ENCODE measurements around the gene ABRACL. TPM values are rescaled to one million over a fixed set of nuclear protein-coding genes. Genes with fewer than 3 reads are reported as not detected.

ABRACL gene
- total RNA-seq, 1 donor, result 43.7 TPM

DNA sequence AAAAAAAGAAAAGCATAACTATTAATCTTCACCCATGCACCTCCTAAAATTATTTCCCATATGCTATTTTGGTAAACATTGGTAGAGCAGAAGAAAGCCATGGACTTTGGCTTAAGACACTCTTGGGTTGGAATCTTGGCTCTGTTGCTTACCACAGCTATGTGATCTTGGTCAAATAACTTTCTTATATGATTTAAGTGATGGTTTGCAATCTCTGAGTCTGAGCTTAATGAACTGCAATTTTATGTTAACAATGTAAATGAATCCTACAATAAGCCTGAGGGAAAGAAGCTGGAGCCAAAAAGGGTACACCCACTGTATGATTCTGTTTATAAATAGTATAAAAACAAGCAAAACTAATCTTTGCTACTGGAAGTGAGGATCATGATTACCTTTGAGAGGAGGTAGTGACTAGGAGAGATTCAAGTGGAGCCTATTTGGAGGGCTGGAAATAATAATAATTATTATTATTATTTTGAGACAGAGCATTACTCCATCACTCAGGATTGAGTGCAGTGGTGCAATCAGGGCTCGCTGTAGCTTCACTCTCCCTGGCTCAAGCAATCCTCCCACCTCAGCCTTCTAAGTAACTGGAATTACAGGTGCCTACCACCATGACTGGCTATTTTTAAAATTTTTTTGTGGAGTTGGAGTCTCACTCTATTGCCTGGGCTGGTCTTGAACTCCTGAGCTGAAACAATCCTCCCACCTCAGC lies 34.5 kb downstream of the ABRACL start:
- Histone ChIP-seq H3K27me3 (ENCODE audit: insufficient read depth, low read length) (no peaks in the 10 kb centered on the region), H3K4me1 (ENCODE audit: insufficient read depth, low read length) (no peaks in the 10 kb centered on the region), H3K9me3 (ENCODE audit: low read depth, low read length) (no peaks in the 10 kb centered on the region), H3K4me3 (ENCODE audit: low read length) (no peak overlapping the region)

DNA sequence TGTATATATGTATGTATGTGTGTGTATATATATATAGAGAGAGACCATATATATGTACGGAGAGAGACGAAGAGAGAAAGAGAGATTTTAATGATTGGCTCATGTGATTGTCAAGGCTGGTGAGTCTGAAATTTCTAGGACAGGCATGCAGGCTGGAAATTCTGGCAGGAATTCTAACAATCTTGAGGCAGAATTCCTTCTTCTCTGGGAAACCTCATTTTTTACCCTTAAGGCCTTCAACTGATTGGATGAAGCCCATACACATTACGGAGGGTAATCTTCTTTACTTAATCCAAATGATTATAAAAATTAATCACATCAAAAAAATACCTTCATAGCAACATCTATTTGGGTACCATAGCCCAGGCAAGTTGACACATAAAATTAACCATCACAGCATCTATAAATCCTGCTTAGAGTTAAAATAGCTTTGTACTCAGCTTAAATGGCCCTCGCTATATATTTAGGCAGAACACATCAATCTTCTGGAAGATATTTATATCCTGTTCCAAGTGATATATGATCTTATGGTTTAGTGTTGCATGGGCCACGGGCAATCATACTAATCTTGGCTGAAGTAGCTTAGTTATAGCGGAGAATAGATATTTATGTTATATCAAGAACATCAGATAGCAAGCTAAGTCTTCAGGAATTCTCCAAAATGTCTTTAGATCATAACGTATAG lies 36.6 kb downstream of the ABRACL start:
- no peaks in the 10 kb centered on the region for H3K9me3 ChIP-seq (ENCODE audit: low read depth, low read length)
- no peak overlapping the region for H3K4me3 ChIP-seq (ENCODE audit: low read length)
- no peaks in the 10 kb centered on the region for H3K4me1 ChIP-seq (ENCODE audit: insufficient read depth, low read length)
- no peaks in the 10 kb centered on the region for H3K27me3 ChIP-seq (ENCODE audit: insufficient read depth, low read length)

DNA sequence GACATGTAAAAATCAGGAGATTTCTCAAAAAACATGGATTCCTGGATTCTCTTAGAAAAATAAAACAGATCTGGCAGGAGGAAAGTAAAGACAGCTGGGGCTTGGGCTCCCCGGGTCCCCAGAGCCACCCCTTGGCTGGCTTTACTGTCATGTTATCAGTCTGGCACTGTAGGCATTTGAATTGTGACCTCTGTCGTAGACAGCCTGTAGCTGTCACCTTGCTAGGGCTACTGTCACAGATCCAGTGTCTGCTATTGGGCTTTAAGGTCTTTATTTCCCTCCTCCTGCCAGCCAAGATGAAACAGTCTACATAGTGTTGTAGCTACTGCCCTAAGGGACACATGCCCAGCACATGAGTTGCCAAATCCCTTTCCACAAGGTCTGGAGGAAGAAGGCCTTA lies 37.5 kb downstream of the ABRACL start:
- no peaks in the 10 kb centered on the region for H3K27me3 ChIP-seq (ENCODE audit: insufficient read depth, low read length)

DNA sequence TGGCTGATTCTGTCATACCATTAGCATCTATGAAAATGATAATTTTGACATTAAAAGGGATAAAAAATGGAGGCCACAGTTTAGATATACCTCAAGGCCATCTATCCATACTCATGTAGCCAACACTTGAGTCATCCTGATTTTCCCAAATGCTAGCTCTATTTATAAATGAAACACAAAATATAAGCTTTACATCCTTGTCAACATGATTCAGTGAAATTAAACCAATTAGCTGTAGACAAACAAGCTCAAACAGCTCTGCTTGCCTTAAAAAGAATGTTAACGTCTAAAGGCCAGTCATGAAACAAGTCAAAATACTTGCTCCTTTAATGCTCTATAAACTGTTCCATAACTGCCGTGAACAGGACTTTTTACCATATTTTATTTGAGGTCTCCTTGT lies 40.3 kb downstream of the ABRACL start:
- Histone ChIP-seq H3K4me1 (ENCODE audit: insufficient read depth, low read length) (no peaks in the 10 kb centered on the region), H3K4me3 (ENCODE audit: low read length) (no peak overlapping the region), H3K27me3 (ENCODE audit: insufficient read depth, low read length) (no peaks in the 10 kb centered on the region), H3K9me3 (ENCODE audit: low read depth, low read length) (no peaks in the 10 kb centered on the region)

More for the DNA sequence above, 37.5 kb downstream of the ABRACL start:
- no peak overlapping the region for H3K4me3 ChIP-seq (ENCODE audit: low read length)
- H3K4me1 ChIP-seq (ENCODE audit: insufficient read depth, low read length), result no peaks in the 10 kb centered on the region
- no peaks in the 10 kb centered on the region for H3K9me3 ChIP-seq (ENCODE audit: low read depth, low read length)

DNA sequence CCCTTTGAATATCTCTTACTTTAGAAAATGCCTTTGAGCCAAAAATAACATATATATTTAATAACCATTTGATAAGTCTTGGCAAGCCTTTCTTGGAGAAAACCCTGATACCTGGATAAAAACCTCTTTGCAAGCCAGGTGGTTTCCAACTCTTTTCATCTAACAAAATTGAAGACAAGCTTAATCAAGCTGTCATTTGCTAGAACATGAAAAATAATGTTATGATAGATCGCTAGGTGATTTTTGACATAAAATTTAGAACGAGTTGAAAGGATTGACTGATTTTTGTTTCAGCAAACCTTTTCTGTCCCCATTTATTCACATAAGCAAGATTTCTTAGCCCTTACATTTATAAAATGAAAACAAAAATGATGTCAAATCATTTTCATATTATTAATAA lies 44.6 kb downstream of the ABRACL start:
- Histone ChIP-seq H3K4me3 (ENCODE audit: low read length) (no peak overlapping the region), H3K4me1 (ENCODE audit: insufficient read depth, low read length) (no peaks in the 10 kb centered on the region), H3K9me3 (ENCODE audit: low read depth, low read length) (no peaks in the 10 kb centered on the region), H3K27me3 (ENCODE audit: insufficient read depth, low read length) (no peaks in the 10 kb centered on the region)

DNA sequence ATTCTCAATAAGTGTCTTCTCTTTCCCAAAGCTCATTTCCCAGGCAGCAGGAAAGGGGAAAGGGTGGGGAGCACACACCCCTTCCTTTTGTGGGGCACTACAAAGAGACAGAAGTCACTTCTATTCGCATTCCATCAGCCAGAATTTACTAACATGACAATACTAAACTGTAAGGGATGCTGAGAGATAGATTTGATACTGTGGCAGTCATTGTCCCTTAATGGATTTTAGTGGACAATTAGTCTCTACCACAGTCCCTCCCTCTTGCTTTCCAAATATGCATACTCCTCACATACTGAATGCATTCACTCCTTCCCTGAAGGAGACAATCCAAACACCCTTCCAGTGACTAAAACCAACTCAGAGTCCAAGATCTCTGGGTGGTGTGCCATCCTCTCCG lies 50.5 kb downstream of the ABRACL start:
- Histone ChIP-seq H3K9me3 (ENCODE audit: low read depth, low read length) (no peaks in the 10 kb centered on the region), H3K4me3 (ENCODE audit: low read length) (no peak overlapping the region), H3K4me1 (ENCODE audit: insufficient read depth, low read length) (no peaks in the 10 kb centered on the region), H3K27me3 (ENCODE audit: insufficient read depth, low read length) (no peaks in the 10 kb centered on the region)

DNA sequence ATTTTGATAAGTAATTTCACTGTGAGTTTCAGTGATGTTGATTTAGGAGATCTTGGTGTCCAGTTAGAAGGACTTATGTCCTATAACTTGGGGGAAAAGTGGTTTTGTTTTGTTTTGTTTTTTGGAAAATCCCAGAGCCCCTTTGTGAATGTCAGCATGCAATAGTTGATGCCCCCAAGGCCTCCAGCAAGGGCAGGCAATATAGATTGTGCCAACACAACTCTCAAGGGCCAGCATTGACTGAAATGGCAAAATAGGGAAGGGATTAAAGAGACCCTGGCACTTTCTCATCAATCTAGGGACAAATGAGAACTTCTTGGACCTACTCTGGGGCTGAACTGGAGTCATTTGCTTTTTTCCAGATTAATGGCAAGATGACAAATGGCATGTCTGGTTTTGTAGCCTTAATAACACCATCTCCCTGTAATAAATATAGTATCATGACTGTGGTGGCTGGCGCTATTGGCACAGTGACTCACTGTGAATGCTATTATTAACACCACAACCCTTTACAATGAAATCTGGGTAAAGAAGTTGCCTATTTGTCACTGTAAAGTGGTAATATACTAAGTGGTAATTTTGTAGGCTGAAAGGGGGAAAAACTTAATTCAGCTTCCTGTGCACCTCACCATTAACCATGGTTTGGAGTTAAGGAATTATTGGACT lies 51.8 kb downstream of the ABRACL start:
- Histone ChIP-seq H3K27me3 (ENCODE audit: insufficient read depth, low read length) (no peaks in the 10 kb centered on the region), H3K4me3 (ENCODE audit: low read length) (no peak overlapping the region), H3K9me3 (ENCODE audit: low read depth, low read length) (no peaks in the 10 kb centered on the region), H3K4me1 (ENCODE audit: insufficient read depth, low read length) (no peaks in the 10 kb centered on the region)

DNA sequence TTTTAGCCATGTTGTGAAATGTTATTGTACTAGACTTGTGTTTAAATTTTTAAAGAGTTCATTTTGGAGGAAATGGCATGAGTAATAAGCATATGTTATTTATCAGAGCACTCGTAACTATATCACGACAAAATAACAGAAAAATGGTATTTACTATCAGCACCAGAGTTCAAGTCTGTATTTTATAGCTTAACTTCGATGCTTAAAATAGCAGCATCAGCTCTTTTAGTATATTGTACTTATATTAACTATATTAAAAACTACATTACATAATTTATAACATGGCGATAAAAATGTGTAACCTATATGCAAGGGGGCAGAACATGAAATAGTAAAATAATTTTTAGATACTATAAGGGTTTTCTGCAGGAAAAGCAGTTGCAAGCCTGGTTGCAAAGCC lies 52.9 kb downstream of the ABRACL start:
- no peak overlapping the region for H3K4me3 ChIP-seq (ENCODE audit: low read length)
- no peaks in the 10 kb centered on the region for H3K9me3 ChIP-seq (ENCODE audit: low read depth, low read length)
- no peaks in the 10 kb centered on the region for H3K27me3 ChIP-seq (ENCODE audit: insufficient read depth, low read length)
- H3K4me1 ChIP-seq (ENCODE audit: insufficient read depth, low read length), result no peaks in the 10 kb centered on the region

DNA sequence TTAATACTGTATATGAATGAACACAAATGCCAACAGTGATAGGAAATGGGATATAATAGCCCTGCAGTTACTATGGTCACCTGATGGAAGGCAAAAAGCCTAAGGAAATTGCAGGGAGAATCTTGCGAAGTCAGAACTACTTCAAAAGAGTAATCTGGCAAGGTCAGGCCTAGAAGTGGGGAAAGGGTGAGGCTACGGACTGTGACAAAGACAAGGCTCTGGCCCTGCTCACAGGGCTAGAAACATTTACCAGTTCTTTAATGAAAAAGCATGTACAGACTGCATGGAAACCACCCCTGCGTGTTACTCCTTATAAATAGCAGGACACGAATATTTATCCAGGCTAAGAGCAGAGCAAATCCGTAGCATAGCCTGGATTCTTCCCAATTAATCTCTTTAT lies 53.8 kb downstream of the ABRACL start:
- Histone ChIP-seq H3K4me3 (ENCODE audit: low read length) (no peak overlapping the region), H3K4me1 (ENCODE audit: insufficient read depth, low read length) (no peaks in the 10 kb centered on the region), H3K27me3 (ENCODE audit: insufficient read depth, low read length) (no peaks in the 10 kb centered on the region), H3K9me3 (ENCODE audit: low read depth, low read length) (no peaks in the 10 kb centered on the region)

DNA sequence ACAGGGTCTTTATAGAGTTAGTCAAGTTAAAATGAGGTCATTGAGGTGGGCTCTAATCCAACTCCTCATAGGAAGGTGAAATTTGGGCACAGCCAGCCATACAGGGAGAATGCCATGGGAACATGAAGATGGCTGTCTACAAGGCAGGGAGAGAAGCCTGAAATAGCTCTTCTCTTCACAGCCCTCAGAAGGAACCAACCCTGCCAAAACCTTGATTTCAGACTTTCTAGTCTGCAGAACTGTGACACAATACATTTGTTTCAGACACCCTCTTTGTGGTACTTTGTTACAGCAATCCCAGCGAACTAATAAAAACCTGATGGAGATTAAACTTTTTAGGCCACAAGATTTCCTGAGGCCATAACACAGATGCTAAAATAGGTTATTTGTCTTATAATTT lies 63.3 kb downstream of the ABRACL start:
- H3K4me1 ChIP-seq (ENCODE audit: insufficient read depth, low read length), result no peaks in the 10 kb centered on the region
- H3K4me3 ChIP-seq (ENCODE audit: low read length), result no peak overlapping the region
- H3K9me3 ChIP-seq (ENCODE audit: low read depth, low read length), result no peaks in the 10 kb centered on the region
- H3K27me3 ChIP-seq (ENCODE audit: insufficient read depth, low read length), result no peaks in the 10 kb centered on the region

Other genes with a start within 250 kb of the ABRACL start
- not detected for gene ECT2L, start 232.7 kb upstream of the ABRACL start, total RNA-seq
- gene REPS1, start 40.5 kb upstream of the ABRACL start, total RNA-seq, result 62.8 TPM
- gene HECA, start 106.3 kb downstream of the ABRACL start, total RNA-seq, result 200 TPM